Activated CD4-positive, alpha-beta T cell treated with anti-CD3 and anti-CD28 coated beads, Interleukin-2, amount 10 ng/mL, durations not matched to agents 24 days and 14 days (primary cell): ENCODE data around the gene FBLN5. TPM values are rescaled to one million over a fixed set of nuclear protein-coding genes. Genes with fewer than 3 reads are reported as not detected.

ENCODE experiments used
- total RNA-seq: library from RNA; stranded (reverse); gene quantifications from 2 replicates; pipeline ENCODE4 v1.2.3, GENCODE V29; 2022

FBLN5 gene
- total RNA-seq, 1 donor from 2014 or later = 0.68 TPM

Other genes starting within 250 kb of the FBLN5 start
- 0.30 and 1.5 TPM in 2 replicates for gene CATSPERB, start 215.6 kb downstream of the FBLN5 start, total RNA-seq
- 18.6 and 19.3 TPM in 2 replicates for gene TC2N, start 80.2 kb downstream of the FBLN5 start, total RNA-seq
- gene TRIP11, start 92.4 kb upstream of the FBLN5 start, total RNA-seq = 38.6 and 42.0 TPM in 2 replicates
- gene ATXN3, start 158.9 kb upstream of the FBLN5 start, total RNA-seq = 23.7 and 25.2 TPM in 2 replicates
- gene NDUFB1, start 174.0 kb upstream of the FBLN5 start, total RNA-seq = 76.1 and 77.9 TPM in 2 replicates
- 111 and 120 TPM in 2 replicates for gene CPSF2, start 174.3 kb upstream of the FBLN5 start, total RNA-seq